OCI-LY3 (cell line): Measurements from ENCODE around the gene NEU4.

Experiments used
- H2AFZ ChIP-seq: fragments of 200-600, 300-600 bp; shearing (Covaris generic); 2 replicates; pipeline ENCODE4 v1.6.0; 2014; ENCODE audit warnings: antibody characterized with exemption, low read depth, low read length
- H3K27ac ChIP-seq: fragments of 200-600, 300-600 bp; sonication (generic); 2 replicates; pipeline ENCODE4 v1.5.1; 2014; ENCODE audit warnings: mild to moderate bottlenecking, low read length, moderate library complexity, mixed read lengths
- H3K27me3 ChIP-seq: fragments of 200-600, 300-600 bp; sonication (generic); 2 replicates; pipeline ENCODE4 v1.6.1; 2014; ENCODE audit warnings: low read depth, low read length, mixed read lengths
- H3K36me3 ChIP-seq: fragments of 200-600, 300-600 bp; sonication (generic); replicated peaks from 2 replicates; pipeline ENCODE3; 2014; ENCODE audit warnings: low read depth, low read length, mixed read lengths
- H3K4me1 ChIP-seq: fragments of 300-600, 200-600 bp; sonication (generic); 2 replicates; pipeline ENCODE4 v1.6.1; 2014; ENCODE audit warnings: low read length, mixed read lengths
- H3K4me2 ChIP-seq: fragments of 200-600, 300-600 bp; sonication (generic); 2 replicates; pipeline ENCODE4 v1.6.1; 2014; ENCODE audit warnings: low read length, mixed read lengths
- H3K4me3 ChIP-seq: fragments of 300-600, 200-600 bp; sonication (generic); 2 replicates; pipeline ENCODE4 v1.5.1; 2014; ENCODE audit warnings: antibody characterized with exemption, mild to moderate bottlenecking, low read length, moderate library complexity
- H3K79me2 ChIP-seq: fragments of 300-600, 200-600 bp; shearing (Covaris generic); 2 replicates; pipeline ENCODE4 v1.6.1; 2014; ENCODE audit warnings: mild to moderate bottlenecking, low read length, mixed read lengths
- H3K9ac ChIP-seq: fragments of 300-600, 200-600 bp; shearing (Covaris generic); 2 replicates; pipeline ENCODE4 v1.6.0; 2014; ENCODE audit warnings: mild to moderate bottlenecking, low read length, moderate library complexity
- H3K9me3 ChIP-seq: fragments of 200-600, 300-600 bp; shearing (Covaris generic); 2 replicates; pipeline ENCODE4 v1.6.1; 2014; ENCODE audit warnings: low read length, mixed read lengths; ENCODE audit not compliant: insufficient read depth
- H4K20me1 ChIP-seq: fragments of 200-600, 300-600 bp; sonication (generic); 2 replicates; pipeline ENCODE4 v1.6.1; 2016; ENCODE audit warnings: low read length, mixed read lengths; ENCODE audit not compliant: insufficient read depth
- EZH2phosphoT487 ChIP-seq: fragments of 200-600 bp; shearing (Covaris generic); IDR thresholded peaks from 2 replicates; pipeline ENCODE4 v1.6.1; 2018; ENCODE audit warnings: antibody characterized with exemption, mixed run types, low read depth
- TF ChIP-seq, protein P1 (sequence below): fragments of 200-600, 300-600 bp; sonication (generic); IDR thresholded peaks from 2 replicates; pipeline ENCODE4 v1.5.1; 2014; ENCODE audit warnings: antibody characterized with exemption, low read length, low read depth

Gene NEU4

DNA sequence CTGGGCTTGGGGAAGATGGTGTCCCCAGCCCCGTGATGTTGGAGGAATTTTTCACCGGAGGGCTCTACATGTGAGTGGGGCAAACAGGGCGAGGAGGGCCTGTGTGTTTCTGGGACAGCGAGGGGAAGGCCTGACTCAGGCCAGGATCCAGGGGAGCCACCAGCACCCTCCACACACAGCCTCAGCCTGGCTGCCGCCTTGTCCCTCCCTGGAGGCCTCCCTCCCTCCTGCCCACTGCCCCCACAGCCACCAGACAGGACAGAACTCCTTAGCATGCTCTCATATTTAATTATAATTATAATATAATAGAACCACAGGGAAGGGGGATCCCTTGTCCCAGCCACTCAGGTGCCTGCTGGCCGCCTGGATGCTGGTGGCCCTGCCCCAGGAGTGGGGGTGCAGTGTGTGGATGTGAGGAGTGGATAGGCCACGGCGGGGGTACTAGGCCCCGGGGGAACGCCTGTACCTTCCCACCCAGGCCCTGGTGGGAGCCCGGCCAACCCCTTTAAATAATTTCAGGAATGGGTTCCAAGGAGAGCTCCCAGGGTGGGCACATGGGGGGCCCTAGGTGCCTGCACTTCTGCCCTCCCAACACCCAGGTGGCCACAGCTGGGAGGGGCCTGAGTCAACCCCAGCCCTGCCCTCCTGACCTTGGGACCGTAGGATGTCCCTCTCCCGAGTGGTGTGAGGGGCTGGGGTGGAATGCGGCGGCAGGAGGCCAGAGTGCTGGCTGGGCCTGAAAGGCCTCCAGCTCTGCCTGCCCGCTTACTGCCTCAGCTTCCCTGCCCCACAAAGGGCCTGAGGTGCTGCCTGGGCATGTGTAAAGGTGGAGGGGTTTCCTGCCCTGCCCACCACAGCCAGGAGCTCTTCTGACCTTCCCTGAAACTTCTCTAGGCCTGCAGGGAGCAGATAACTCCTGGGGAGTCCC lies 40.9 kb downstream of the NEU4 start:
- Histone ChIP-seq H3K27ac (no peak overlapping the region), H3K79me2 (no peaks in the 10 kb centered on the region), H3K27me3 (no peaks in the 10 kb centered on the region), H4K20me1 (no peaks in the 10 kb centered on the region), H3K4me2 (no peak overlapping the region), H3K9me3 (no peaks in the 10 kb centered on the region), H2AFZ (no peak overlapping the region), H3K9ac (no peak overlapping the region), H3K4me1 (no peaks in the 10 kb centered on the region), H3K4me3 (no peak overlapping the region), H3K36me3 (no peaks in the 10 kb centered on the region)
- TF ChIP-seq, protein P1, sequence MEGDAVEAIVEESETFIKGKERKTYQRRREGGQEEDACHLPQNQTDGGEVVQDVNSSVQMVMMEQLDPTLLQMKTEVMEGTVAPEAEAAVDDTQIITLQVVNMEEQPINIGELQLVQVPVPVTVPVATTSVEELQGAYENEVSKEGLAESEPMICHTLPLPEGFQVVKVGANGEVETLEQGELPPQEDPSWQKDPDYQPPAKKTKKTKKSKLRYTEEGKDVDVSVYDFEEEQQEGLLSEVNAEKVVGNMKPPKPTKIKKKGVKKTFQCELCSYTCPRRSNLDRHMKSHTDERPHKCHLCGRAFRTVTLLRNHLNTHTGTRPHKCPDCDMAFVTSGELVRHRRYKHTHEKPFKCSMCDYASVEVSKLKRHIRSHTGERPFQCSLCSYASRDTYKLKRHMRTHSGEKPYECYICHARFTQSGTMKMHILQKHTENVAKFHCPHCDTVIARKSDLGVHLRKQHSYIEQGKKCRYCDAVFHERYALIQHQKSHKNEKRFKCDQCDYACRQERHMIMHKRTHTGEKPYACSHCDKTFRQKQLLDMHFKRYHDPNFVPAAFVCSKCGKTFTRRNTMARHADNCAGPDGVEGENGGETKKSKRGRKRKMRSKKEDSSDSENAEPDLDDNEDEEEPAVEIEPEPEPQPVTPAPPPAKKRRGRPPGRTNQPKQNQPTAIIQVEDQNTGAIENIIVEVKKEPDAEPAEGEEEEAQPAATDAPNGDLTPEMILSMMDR = no peak
- no peak for TF ChIP-seq EZH2phosphoT487

DNA sequence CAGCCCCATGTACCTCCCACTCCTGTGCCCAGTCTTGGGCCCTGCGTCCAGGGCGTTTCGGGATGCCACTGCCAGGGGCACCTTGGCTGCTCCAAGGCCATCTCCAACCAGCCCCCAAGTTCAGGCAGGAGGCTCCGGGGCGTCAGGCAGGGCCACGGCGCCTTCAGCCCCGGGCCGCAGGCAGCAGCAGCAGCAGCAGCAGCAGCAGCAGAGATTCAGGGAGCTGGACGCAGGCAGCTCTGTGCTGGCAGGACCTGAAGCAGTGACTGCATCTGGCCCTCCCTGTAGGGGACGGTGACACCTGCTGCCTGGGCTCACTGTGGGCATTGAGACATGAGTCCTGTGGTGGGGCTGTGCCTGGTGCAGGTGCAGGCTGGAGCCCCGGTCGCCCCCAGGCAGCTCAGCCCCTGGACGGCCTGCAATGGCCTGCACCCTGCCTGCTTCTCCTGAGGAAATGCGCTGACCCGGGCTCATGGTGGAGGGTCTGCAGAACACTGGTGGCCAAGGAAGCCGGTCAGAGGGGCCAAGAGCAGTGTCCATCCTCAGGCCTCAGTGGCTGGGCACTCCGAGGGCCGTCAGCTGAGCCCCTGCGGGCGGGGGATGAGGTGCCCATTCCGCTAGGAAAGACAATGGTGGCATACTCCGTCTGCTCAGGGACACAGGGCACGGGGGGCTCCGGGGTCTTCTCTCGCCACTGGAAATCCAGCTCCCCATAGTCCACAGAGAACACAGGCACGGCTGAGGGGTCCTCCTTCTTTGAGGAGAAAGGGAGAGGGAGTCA lies 41.7 kb downstream of the NEU4 start:
- Histone ChIP-seq H2AFZ (no peak overlapping the region), H3K9me3 (no peaks in the 10 kb centered on the region), H3K27ac (no peak overlapping the region), H3K27me3 (no peaks in the 10 kb centered on the region), H3K4me2 (no peak overlapping the region), H3K79me2 (no peaks in the 10 kb centered on the region), H3K4me1 (no peaks in the 10 kb centered on the region), H3K4me3 (no peak overlapping the region), H3K36me3 (no peaks in the 10 kb centered on the region), H4K20me1 (no peaks in the 10 kb centered on the region), H3K9ac (no peak overlapping the region)
- TF ChIP-seq, protein P1 = no peak
- no peak for TF ChIP-seq EZH2phosphoT487

DNA sequence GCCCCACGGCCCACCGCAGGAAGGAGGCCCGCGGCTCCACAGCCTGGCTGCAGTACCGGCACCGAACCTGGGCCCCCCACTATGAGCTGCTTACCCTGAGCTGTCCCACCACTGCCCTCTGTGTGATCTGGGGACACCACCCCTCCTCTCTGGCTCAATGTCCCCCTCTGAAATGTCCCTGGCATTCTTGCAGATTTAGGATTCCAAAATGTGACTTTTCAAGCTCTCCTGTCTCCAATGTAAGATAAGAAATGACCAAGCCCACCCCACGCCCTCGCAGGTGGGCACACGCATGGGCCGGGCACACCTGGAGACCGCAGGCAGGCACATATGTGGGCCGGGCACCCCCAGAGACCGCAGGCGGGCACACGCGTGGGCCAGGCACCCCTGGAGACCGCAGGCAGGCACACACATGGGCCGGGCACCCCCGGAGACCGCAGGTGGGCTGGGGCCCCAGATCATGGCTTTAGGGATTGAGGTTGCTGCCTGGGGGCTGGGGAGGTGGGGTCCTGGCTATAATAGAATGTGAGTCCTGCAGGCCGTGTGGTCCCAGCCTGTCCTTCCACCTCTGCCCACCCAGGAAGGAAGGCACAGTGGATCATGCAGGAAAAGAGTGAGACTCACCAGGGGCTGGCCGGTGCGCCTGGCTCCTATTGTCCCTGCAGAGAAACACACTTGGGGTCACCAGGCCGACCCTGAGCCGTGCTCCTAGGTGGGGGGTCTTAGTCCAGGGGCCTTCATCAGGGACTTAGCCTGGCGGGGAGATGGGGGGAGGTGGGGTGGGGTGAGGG lies 42.5 kb downstream of the NEU4 start:
- Histone ChIP-seq H2AFZ (no peak overlapping the region), H3K27ac (no peak overlapping the region), H3K27me3 (no peaks in the 10 kb centered on the region), H3K4me3 (no peak overlapping the region), H3K9ac (no peak overlapping the region), H3K4me1 (no peaks in the 10 kb centered on the region), H3K36me3 (no peaks in the 10 kb centered on the region), H4K20me1 (no peaks in the 10 kb centered on the region), H3K79me2 (no peaks in the 10 kb centered on the region), H3K9me3 (no peaks in the 10 kb centered on the region), H3K4me2 (no peak overlapping the region)
- TF ChIP-seq, protein P1 = no peak
- TF ChIP-seq EZH2phosphoT487 = no peak
